T-cell (primary cell): Measurements from ENCODE around the gene PLD3. TPM values are rescaled to one million over a fixed set of nuclear protein-coding genes. Genes with fewer than 3 reads are reported as not detected.
A peak's percentile ranks its signal among the peaks of the same experiment; 100 is the strongest.

ENCODE experiments used
- ATAC-seq, 4 experiments: fragments of 200-7000 bp in 3 of 4; fragments of 150-1000 bp in 1 of 4; cut with Tn5 transposase; replicated peaks in 1 of 4; 1 replicate in 3 of 4; 2 replicates in 1 of 4; pipeline ENCODE4 v1.10.0; 2021; ENCODE audit warnings: moderate library complexity in 3 of 4, mild to moderate bottlenecking in 2 of 4, moderate number of reproducible peaks in 1 of 4
- CTCF ChIA-PET, 2 donors: fragments of 300-600 bp; sonication (Branson Sonifier 250); formaldehyde crosslinking; loops; one replicate each; lab custom pipeline; 2022; ENCODE audit warnings: antibody characterized with exemption in 2 of 2; lab: Charles Lee
- POLR2A ChIA-PET, 2 donors: fragments of 300-600 bp; sonication (Branson Sonifier 250); formaldehyde crosslinking; loops; one replicate each; lab custom pipeline; 2022; ENCODE audit warnings: antibody characterized with exemption in 2 of 2; lab: Charles Lee
- DNase-seq, 35 experiments: peaks; one replicate each; pipeline versions ENCODE4 v3.0.0 to v3.0.0-alpha.2; 2013 to 2023
- H3K27ac ChIP-seq: one replicate; pipeline ENCODE4 v1.5.1; 2013; ENCODE audit warnings: low read length
- H3K27me3 ChIP-seq, 2 experiments: replicated peaks in 1 of 2; 1 replicate in 1 of 2; 2 replicates in 1 of 2; pipeline versions ENCODE4 v1.6.1 to v1.7.0; 2013; ENCODE audit warnings: low read length in 1 of 2, mixed read lengths in 1 of 2; ENCODE audit not compliant: control insufficient read depth in 2 of 2, insufficient read depth in 2 of 2; ENCODE audit errors: extremely low read depth in 1 of 2
- H3K36me3 ChIP-seq, 2 donors: 1 replicate in 1 of 2; 2 replicates in 1 of 2; pipeline versions ENCODE4 v1.6.1 to v1.7.0; 2013; ENCODE audit warnings: low read length in 1 of 2; ENCODE audit not compliant: control insufficient read depth in 2 of 2, insufficient read depth in 1 of 2; ENCODE audit errors: extremely low read depth in 1 of 2
- H3K4me1 ChIP-seq, 2 experiments: 1 replicate in 1 of 2; 2 replicates in 1 of 2; pipeline versions ENCODE4 v1.6.1 to v1.7.0; 2013; ENCODE audit warnings: low read length in 2 of 2, mixed read lengths in 1 of 2; ENCODE audit not compliant: insufficient read depth in 2 of 2, control insufficient read depth in 1 of 2; ENCODE audit errors: extremely low read depth in 1 of 2
- H3K4me3 ChIP-seq, 2 donors: 1 replicate in 1 of 2; 2 replicates in 1 of 2; pipeline versions ENCODE4 v1.5.1 to v1.7.0; 2013; ENCODE audit warnings: mild to moderate bottlenecking in 2 of 2, low read length in 1 of 2, moderate library complexity in 1 of 2; ENCODE audit not compliant: control insufficient read depth in 1 of 2; ENCODE audit errors: extremely low read depth in 1 of 2
- H3K9me3 ChIP-seq: 2 replicates; pipeline ENCODE4 v1.7.0; 2013
- H3K27ac Mint-ChIP-seq, 2 donors: one replicate each; pipeline ENCODE4 v1.8.0; 2020 to 2021; ENCODE audit warnings: mild to moderate bottlenecking in 2 of 2, mixed read lengths in 2 of 2
- H3K27me3 Mint-ChIP-seq, 2 donors: one replicate each; pipeline ENCODE4 v1.8.0; 2021 to 2022; ENCODE audit warnings: mixed read lengths in 2 of 2
- H3K36me3 Mint-ChIP-seq: one replicate; pipeline ENCODE4 v1.8.0; 2021; ENCODE audit warnings: mixed read lengths
- H3K4me1 Mint-ChIP-seq, 3 donors: one replicate each; pipeline ENCODE4 v1.8.0; 2020 to 2022; ENCODE audit warnings: mixed read lengths in 3 of 3, mild to moderate bottlenecking in 1 of 3
- H3K4me3 Mint-ChIP-seq, 3 donors: one replicate each; pipeline ENCODE4 v1.8.0; 2020 to 2022; ENCODE audit warnings: mild to moderate bottlenecking in 3 of 3, mixed read lengths in 3 of 3, moderate library complexity in 3 of 3
- H3K9me3 Mint-ChIP-seq, 3 donors: one replicate each; pipeline ENCODE4 v1.8.0; 2020 to 2022; ENCODE audit warnings: mixed read lengths in 3 of 3
- WGBS: methylation state at CpG from one replicate; pipeline ENCODE4 v1.1.5; 2013; ENCODE audit warnings: missing lambda C conversion rate; ENCODE audit not compliant: insufficient coverage; 5-methylcytosine and 5-hydroxymethylcytosine counted together
- total RNA-seq, 35 experiments: library from RNA in 6 of 35; stranded (reverse) in 6 of 35; fragments of 120-200 nt in 1 of 35; gene quantifications; one replicate each; pipeline versions ENCODE4 v1.2.1 to v1.2.4 and lab custom pipeline; 2013 to 2026

Gene PLD3
- total RNA-seq, 5 donors from 2014 or later (not counting 1 experiment from before 2014, with no cell fraction given): 71.0 to 120 (median 118) TPM

DNA sequence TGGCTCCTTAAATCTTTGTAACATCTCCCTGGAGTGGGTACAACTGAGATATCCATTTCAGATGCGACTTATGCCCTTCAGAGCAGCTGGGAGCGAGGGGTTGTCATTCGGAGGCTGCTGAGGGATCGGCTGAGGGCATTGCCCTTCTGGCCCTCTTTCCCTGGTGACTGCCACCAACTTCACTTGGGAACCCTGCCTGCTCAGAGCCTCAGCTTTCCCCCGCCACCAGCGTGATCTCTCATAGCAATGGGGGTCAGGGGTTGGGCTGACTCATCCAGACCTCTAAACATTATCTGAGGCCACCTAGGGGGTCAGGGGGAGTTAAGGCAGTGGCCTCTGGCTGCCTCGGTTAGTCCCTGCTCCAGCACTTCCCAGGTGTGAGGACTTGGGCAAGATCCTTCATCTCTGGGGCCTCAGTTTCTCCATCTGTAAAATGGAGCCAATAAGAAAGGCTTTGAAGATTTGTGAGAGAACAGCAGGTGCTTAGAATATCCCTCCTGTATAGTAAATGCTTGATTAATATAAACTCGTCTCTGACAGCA, 63.5 kb downstream of the PLD3 start:
- peaks cover 0 to 42% of the 10 kb centered on the region in 2 experiments for H3K27me3 ChIP-seq
- Mint-ChIP-seq H3K9me3 (no peaks in the 10 kb centered on the region), H3K4me1 (peaks cover 11 to 18% (median 17%) of the 10 kb centered on the region in 3 donors), H3K4me3 (no peak overlapping the region), H3K27me3 (peaks cover 0 to 2% of the 10 kb centered on the region in 2 donors), H3K36me3 (no peaks in the 10 kb centered on the region), H3K27ac (no peak overlapping the region)
- no peaks in the 10 kb centered on the region for H3K36me3 ChIP-seq
- no peak overlapping the region for H3K27ac ChIP-seq
- ATAC-seq (no peak), DNase-seq (no peak)
- no peak overlapping the region for H3K4me3 ChIP-seq
- ChIA-PET POLR2A (no interaction called here), CTCF (no interaction called here)
- peaks cover 0 to 25% of the 10 kb centered on the region in 2 experiments for H3K4me1 ChIP-seq
- 70% methylated on average over 3 of the region's 8 CpGs for WGBS
- no peaks in the 10 kb centered on the region for H3K9me3 ChIP-seq

DNA sequence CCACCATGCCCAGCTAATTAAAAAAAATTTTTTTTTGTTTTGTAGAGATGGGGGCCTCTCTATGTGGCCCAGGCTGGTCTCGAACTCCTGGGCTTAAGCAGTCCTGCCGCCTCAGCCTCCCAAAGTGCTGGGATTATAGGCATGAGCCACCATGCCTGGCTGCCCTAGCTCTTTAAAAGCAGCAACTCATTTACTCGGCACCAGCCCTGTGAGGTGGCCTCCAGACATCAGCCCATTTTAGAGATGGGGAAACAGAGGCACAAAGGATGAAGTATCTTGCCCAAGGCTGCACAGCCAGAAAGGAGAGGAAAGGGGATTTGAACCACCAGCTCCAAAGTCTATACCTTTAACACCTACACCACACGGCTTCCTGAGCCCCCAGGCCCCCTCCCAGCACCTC, 64.4 kb downstream of the PLD3 start:
- CTCF ChIA-PET: no interaction called here
- Mint-ChIP-seq H3K4me3 (no peak overlapping the region), H3K9me3 (no peaks in the 10 kb centered on the region), H3K4me1 (peaks cover 12 to 22% (median 17%) of the 10 kb centered on the region in 3 donors), H3K36me3 (no peaks in the 10 kb centered on the region), H3K27ac (no peak overlapping the region), H3K27me3 (peaks cover 0 to 2% of the 10 kb centered on the region in 2 donors)
- H3K4me1 ChIP-seq: peaks cover 0 to 27% of the 10 kb centered on the region in 2 experiments
- POLR2A ChIA-PET: no interaction called here
- no peaks in the 10 kb centered on the region for H3K9me3 ChIP-seq
- no peak overlapping the region for H3K27ac ChIP-seq
- H3K36me3 ChIP-seq: no peaks in the 10 kb centered on the region
- peaks cover 0 to 46% of the 10 kb centered on the region in 2 experiments for H3K27me3 ChIP-seq
- ATAC-seq (no peak), DNase-seq (no peak)
- no peak overlapping the region for H3K4me3 ChIP-seq
- 96% methylated on average over 2 of the region's 4 CpGs for WGBS

GRCh38 chr19:40413291-40413845, 64.9 kb downstream of the PLD3 start, which contains the start of gene PRX:
TSS of gene PRX (minus strand) at chr19:40413378. CDS start at chr19:40407932, 5,446 bp downstream.
- WGBS: 49% methylated on average over 6 of the region's 18 CpGs
- H3K27me3 ChIP-seq: peaks cover 0 to 46% of the 10 kb centered on the region in 2 experiments
- Mint-ChIP-seq H3K36me3 (no peaks in the 10 kb centered on the region), H3K27me3 (peaks cover 0 to 2% of the 10 kb centered on the region in 2 donors), H3K9me3 (no peaks in the 10 kb centered on the region), H3K27ac (no peak within 1 kb of the TSS), H3K4me1 (peaks cover 13 to 22% (median 14%) of the 10 kb centered on the region in 3 donors), H3K4me3 (no peak within 1 kb of the TSS)
- ChIA-PET POLR2A (interaction anchor here (0.5 to 0.6 kb wide), 2 partner anchors 124 to 1046 kb away, joined by 4 to 11 read pairs; no protein-coding TSS in a partner anchor), CTCF (no interaction called here)
- no peak within 1 kb of the TSS for H3K4me3 ChIP-seq
- ATAC-seq (no peak), DNase-seq (no peak)
- H3K27ac ChIP-seq: no peak within 1 kb of the TSS
- peaks cover 0 to 22% of the 10 kb centered on the region in 2 experiments for H3K4me1 ChIP-seq
- no peaks in the 10 kb centered on the region for H3K9me3 ChIP-seq
- H3K36me3 ChIP-seq: no peaks in the 10 kb centered on the region

DNA sequence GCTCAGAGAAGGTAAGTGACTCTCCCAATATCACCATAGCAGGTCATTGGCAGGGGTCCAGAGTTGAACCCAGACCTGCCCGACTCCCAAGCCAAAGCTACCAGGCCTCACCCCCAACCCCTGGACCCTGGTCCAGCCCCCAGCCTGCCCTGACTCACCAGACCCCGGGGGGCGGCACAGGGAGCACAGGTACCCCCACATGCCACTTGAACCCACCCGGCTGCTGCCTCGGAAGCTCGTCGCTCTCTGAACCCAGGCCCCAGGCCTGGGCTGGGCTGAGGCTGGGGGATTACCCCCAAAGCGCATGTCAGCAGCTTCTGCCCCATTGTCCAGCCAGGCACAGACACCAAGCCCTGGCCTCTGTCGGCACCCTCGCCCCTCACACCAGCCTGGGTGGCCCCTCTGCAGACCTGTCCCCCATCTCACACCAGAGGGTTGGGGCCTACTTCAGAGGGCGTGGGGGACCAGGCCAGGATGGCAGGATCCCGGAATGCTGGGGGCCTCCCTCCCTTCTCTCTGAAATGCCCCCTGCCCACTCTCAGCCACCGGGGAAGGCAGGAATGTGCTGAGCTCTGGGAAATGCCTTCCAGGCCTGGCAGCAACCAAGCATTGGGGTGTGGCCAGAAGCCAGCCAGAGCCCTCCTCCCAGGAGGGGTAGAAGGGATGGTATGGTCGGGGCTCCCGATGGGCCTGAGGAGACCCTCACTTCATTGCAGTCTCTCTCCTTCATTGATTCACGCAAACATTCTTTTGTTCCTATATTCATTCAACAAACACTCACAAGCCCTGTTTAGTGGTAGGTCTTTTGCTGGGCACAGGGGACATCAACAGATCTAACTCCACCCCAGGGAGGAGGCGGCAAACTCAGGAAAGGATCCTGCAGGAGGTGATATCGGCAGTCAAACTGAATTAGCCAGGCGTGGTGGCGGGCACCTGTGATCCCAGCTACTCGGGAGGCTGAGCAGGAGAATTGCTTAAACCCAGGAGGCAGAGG, 66.3 kb downstream of the PLD3 start:
- H3K27me3 Mint-ChIP-seq: peaks cover 0 to 2% of the 10 kb centered on the region in 2 donors
- ATAC-seq: no peak
- H3K27me3 ChIP-seq: peaks cover 0 to 46% of the 10 kb centered on the region in 2 experiments
- H3K27ac ChIP-seq: no peak overlapping the region
- 97% methylated on average over 14 of the region's 21 CpGs for WGBS
- no peak for DNase-seq
- H3K4me1 ChIP-seq: peaks cover 0 to 22% of the 10 kb centered on the region in 2 experiments
- H3K36me3 ChIP-seq: no peaks in the 10 kb centered on the region
- H3K9me3 Mint-ChIP-seq: no peaks in the 10 kb centered on the region
- peaks cover 16 to 25% (median 16%) of the 10 kb centered on the region in 3 donors for H3K4me1 Mint-ChIP-seq
- H3K9me3 ChIP-seq: no peaks in the 10 kb centered on the region
- no peak overlapping the region for H3K4me3 Mint-ChIP-seq
- CTCF ChIA-PET: no interaction called here
- H3K4me3 ChIP-seq: no peak overlapping the region
- H3K27ac Mint-ChIP-seq: no peak overlapping the region
- POLR2A ChIA-PET: interaction anchor here in 1 of 2 donors (0.6 kb wide), 1 partner anchor 11 kb away, joined by 4 read pairs; no protein-coding TSS in a partner anchor
- H3K36me3 Mint-ChIP-seq: no peaks in the 10 kb centered on the region

DNA sequence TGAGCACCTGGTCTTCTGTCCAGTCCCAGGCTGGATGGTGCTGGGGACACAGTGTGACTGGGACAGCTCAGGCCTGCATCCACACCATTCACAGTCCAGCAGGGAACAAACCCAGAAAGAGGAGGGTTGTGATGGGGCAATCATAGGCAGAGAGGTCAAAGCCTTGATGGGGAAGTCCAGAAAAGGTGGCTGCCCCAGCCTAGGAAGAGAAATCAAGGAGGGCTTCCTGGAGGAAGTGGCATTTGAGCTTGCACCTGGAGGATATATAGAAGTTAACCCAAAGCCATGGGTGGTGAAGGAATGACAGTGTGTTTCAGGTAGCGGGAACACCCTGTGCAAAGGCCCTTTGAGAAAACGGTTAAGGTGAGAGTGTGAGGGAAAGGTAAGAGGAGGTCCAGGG, 67.3 kb downstream of the PLD3 start:
- Mint-ChIP-seq H3K36me3 (no peaks in the 10 kb centered on the region), H3K9me3 (no peaks in the 10 kb centered on the region), H3K27ac (peak overlapping the region in 1 of 2 donors; percentile 31), H3K27me3 (peaks cover 0 to 2% of the 10 kb centered on the region in 2 donors), H3K4me3 (no peak overlapping the region), H3K4me1 (peaks cover 16 to 26% (median 18%) of the 10 kb centered on the region in 3 donors)
- CTCF ChIA-PET: interaction anchor here in 1 of 2 donors (0.6 kb wide), 1 partner anchor 1782 kb away, joined by 3 read pairs; no protein-coding TSS in a partner anchor
- ATAC-seq (no peak), DNase-seq (no peak)
- Histone ChIP-seq H3K36me3 (no peaks in the 10 kb centered on the region), H3K27me3 (peaks cover 0 to 42% of the 10 kb centered on the region in 2 experiments), H3K27ac (no peak overlapping the region), H3K4me3 (no peak overlapping the region), H3K9me3 (no peaks in the 10 kb centered on the region), H3K4me1 (peaks cover 0 to 27% of the 10 kb centered on the region in 2 experiments)
- WGBS: 91% methylated on average over 2 of the region's 2 CpGs
- POLR2A ChIA-PET: no interaction called here
